Trophoblast cell (in vitro differentiated cells and primary cell): ENCODE measurements around the gene APOA5. TPM values are rescaled to one million over a fixed set of nuclear protein-coding genes. Genes with fewer than 3 reads are reported as not detected.

ENCODE experiments used
- DNase-seq, 2 donors: peaks; one replicate each; pipeline ENCODE4 v3.0.0-alpha.2; 2016
- H2AFZ ChIP-seq: 2 replicates; pipeline ENCODE4 v1.6.1; 2013; ENCODE audit warnings: low read length, moderate library complexity, mild to moderate bottlenecking; ENCODE audit not compliant: insufficient read depth, poor library complexity
- H2AK5ac ChIP-seq: 2 replicates; pipeline ENCODE4 v1.6.1; 2013; ENCODE audit warnings: mild to moderate bottlenecking, low read length
- H2BK120ac ChIP-seq: 2 replicates; pipeline ENCODE4 v1.6.1; 2013; ENCODE audit warnings: low read length, mild to moderate bottlenecking, moderate library complexity; ENCODE audit not compliant: insufficient read depth, poor library complexity
- H2BK12ac ChIP-seq: 2 replicates; pipeline ENCODE4 v1.6.1; 2013; ENCODE audit warnings: mild to moderate bottlenecking, low read length, moderate library complexity
- H2BK5ac ChIP-seq: 2 replicates; pipeline ENCODE4 v1.6.1; 2013; ENCODE audit warnings: low read length, low read depth, moderate library complexity, mild to moderate bottlenecking; ENCODE audit not compliant: poor library complexity
- H3K14ac ChIP-seq: 2 replicates; pipeline ENCODE4 v1.6.1; 2013; ENCODE audit warnings: mild to moderate bottlenecking, low read length
- H3K18ac ChIP-seq: 2 replicates; pipeline ENCODE4 v1.6.1; 2013; ENCODE audit warnings: mild to moderate bottlenecking, low read length
- H3K23ac ChIP-seq: 2 replicates; pipeline ENCODE4 v1.6.1; 2013; ENCODE audit warnings: low read length
- H3K27ac ChIP-seq: 2 replicates; pipeline ENCODE4 v1.5.1; 2013; ENCODE audit warnings: low read depth, mild to moderate bottlenecking, inconsistent platforms, low read length, moderate library complexity
- H3K27me3 ChIP-seq: 2 replicates; pipeline ENCODE4 v1.6.1; 2013; ENCODE audit warnings: inconsistent platforms, mild to moderate bottlenecking, low read length, moderate library complexity; ENCODE audit not compliant: insufficient read depth
- H3K36me3 ChIP-seq, 2 experiments: 1 replicate in 1 of 2; 2 replicates in 1 of 2; pipeline ENCODE4 v1.6.1; 2013; ENCODE audit warnings: low read length in 2 of 2, mild to moderate bottlenecking in 2 of 2, moderate library complexity in 1 of 2; ENCODE audit not compliant: insufficient read depth in 2 of 2, control insufficient read depth in 1 of 2
- H3K4ac ChIP-seq: 2 replicates; pipeline ENCODE4 v1.6.1; 2013; ENCODE audit warnings: low read depth, mild to moderate bottlenecking, low read length, moderate library complexity
- H3K4me1 ChIP-seq, 2 experiments: 1 replicate in 1 of 2; 2 replicates in 1 of 2; pipeline ENCODE4 v1.6.1; 2013; ENCODE audit warnings: low read length in 2 of 2, mild to moderate bottlenecking in 2 of 2, moderate library complexity in 1 of 2; ENCODE audit not compliant: insufficient read depth in 2 of 2, control insufficient read depth in 1 of 2
- H3K4me2 ChIP-seq: 2 replicates; pipeline ENCODE4 v1.6.1; 2013; ENCODE audit warnings: inconsistent platforms, mild to moderate bottlenecking, low read length, moderate library complexity
- H3K4me3 ChIP-seq: 2 replicates; pipeline ENCODE4 v1.5.1; 2013; ENCODE audit warnings: mild to moderate bottlenecking, low read depth, low read length, inconsistent platforms
- H3K79me1 ChIP-seq: one replicate; pipeline ENCODE4 v1.6.1; 2013; ENCODE audit warnings: low read length
- H3K79me2 ChIP-seq: 2 replicates; pipeline ENCODE4 v1.6.1; 2013; ENCODE audit warnings: low read length, mild to moderate bottlenecking; ENCODE audit not compliant: control insufficient read depth, insufficient read depth, poor library complexity
- H3K9ac ChIP-seq: 2 replicates; pipeline ENCODE4 v1.6.1; 2013; ENCODE audit warnings: mild to moderate bottlenecking, low read length
- H3K9me3 ChIP-seq: 2 replicates; pipeline ENCODE4 v1.6.1; 2013; ENCODE audit warnings: low read depth, mild to moderate bottlenecking, control low read depth, inconsistent platforms, low read length; ENCODE audit not compliant: insufficient read depth
- H4K12ac ChIP-seq: 2 replicates; pipeline ENCODE4 v1.6.1; 2013; ENCODE audit warnings: low read depth, mild to moderate bottlenecking, low read length, moderate library complexity
- H4K8ac ChIP-seq: 2 replicates; pipeline ENCODE4 v1.6.1; 2013; ENCODE audit warnings: low read depth, mild to moderate bottlenecking, low read length, moderate library complexity
- H4K91ac ChIP-seq: one replicate; pipeline ENCODE4 v1.6.1; 2013; ENCODE audit warnings: low read depth, mild to moderate bottlenecking, low read length, moderate library complexity
- WGBS: extraction: QIAGEN DNeasy Blood & Tissue Kit; methylation state at CpG from one replicate; pipeline ENCODE4 v1.1.7; 2013; ENCODE audit warnings: missing lambda C conversion rate; ENCODE audit not compliant: insufficient read length, insufficient coverage; ENCODE audit errors: extremely low coverage; 5-methylcytosine and 5-hydroxymethylcytosine counted together
- polyA plus RNA-seq: library from polyadenylated mRNA; stranded (reverse); fragments of 200-250 nt; gene quantifications from 2 replicates; pipeline ENCODE4 v1.2.3, GENCODE V29; 2013

Gene APOA5
- polyA plus RNA-seq = 0.14 and 0.19 TPM in 2 replicates

- Histone ChIP-seq H2BK5ac (no peak within 1 kb of the TSS), H3K27me3 (no peaks in the 10 kb centered on the region), H3K79me1 (peaks cover 7% of the 10 kb centered on the region), H3K9me3 (no peaks in the 10 kb centered on the region), H4K8ac (no peak within 1 kb of the TSS), H3K18ac (no peak within 1 kb of the TSS), H3K79me2 (peaks cover 9% of the 10 kb centered on the region), H2BK12ac (no peak within 1 kb of the TSS), H3K4me2 (no peak within 1 kb of the TSS), H2BK120ac (no peak within 1 kb of the TSS), H3K4me3 (no peak within 1 kb of the TSS), H3K14ac (no peak within 1 kb of the TSS), H3K36me3 (no peaks in the 10 kb centered on the region), H3K23ac (no peak within 1 kb of the TSS), H3K27ac (no peak within 1 kb of the TSS), H4K12ac (no peak within 1 kb of the TSS), H2AK5ac (no peak within 1 kb of the TSS), H4K91ac (no peak within 1 kb of the TSS), H3K4me1 (peaks cover 18 to 27% of the 10 kb centered on the region in 2 experiments), H3K9ac (no peak within 1 kb of the TSS), H3K4ac (no peak within 1 kb of the TSS), H2AFZ (no peak within 1 kb of the TSS)
- DNase-seq = no peak
- no CpG with 5 or more reads among the region's 7 CpGs for WGBS
These were observed at the start of gene APOA5 for GRCh38 chr11:116791813-116792143. Gene APOA5 (minus strand): TSS chr11:116791879. CDS start chr11:116791860, 19 bp downstream.

- Histone ChIP-seq H3K9ac (no peak overlapping the region), H2BK120ac (no peak overlapping the region), H2AFZ (no peak overlapping the region), H3K9me3 (no peaks in the 10 kb centered on the region), H4K8ac (no peak overlapping the region), H3K4ac (no peak overlapping the region), H3K36me3 (peaks cover 8 to 9% of the 10 kb centered on the region in 2 experiments), H3K4me2 (no peak overlapping the region), H3K23ac (no peak overlapping the region), H3K4me3 (no peak overlapping the region), H3K27me3 (no peaks in the 10 kb centered on the region), H3K79me2 (no peaks in the 10 kb centered on the region), H2BK12ac (no peak overlapping the region), H3K27ac (no peak overlapping the region), H2AK5ac (no peak overlapping the region), H3K79me1 (no peaks in the 10 kb centered on the region), H2BK5ac (no peak overlapping the region), H3K14ac (no peak overlapping the region), H3K18ac (no peak overlapping the region), H4K91ac (no peak overlapping the region), H3K4me1 (peaks cover 7 to 10% of the 10 kb centered on the region in 2 experiments), H4K12ac (no peak overlapping the region)
- no peak for DNase-seq
- no CpG with 5 or more reads among the region's 9 CpGs for WGBS
These were observed 49.1 kb upstream of the APOA5 start for GRCh38 chr11:116840746-116841296.

GRCh38 chr11:116840224-116840745 lies 48.6 kb upstream of the APOA5 start:
- no peak overlapping the region for H2BK12ac ChIP-seq
- WGBS = no CpG with 5 or more reads among the region's 6 CpGs

GRCh38 chr11:116838321-116839084 lies 46.8 kb upstream of the APOA5 start:
- H3K79me2 ChIP-seq = no peaks in the 10 kb centered on the region
- H3K18ac ChIP-seq = no peak overlapping the region
- H3K9ac ChIP-seq = no peak overlapping the region
- no peaks in the 10 kb centered on the region for H3K9me3 ChIP-seq
- H2BK5ac ChIP-seq = no peak overlapping the region
- DNase-seq = no peak
- no peak overlapping the region for H4K91ac ChIP-seq
- no peak overlapping the region for H4K12ac ChIP-seq
- WGBS = no CpG with 5 or more reads among the region's 6 CpGs
- no peak overlapping the region for H3K14ac ChIP-seq
- H2AK5ac ChIP-seq = no peak overlapping the region
- no peak overlapping the region for H2AFZ ChIP-seq
- H2BK12ac ChIP-seq = no peak overlapping the region
- no peak overlapping the region for H3K27ac ChIP-seq
- H3K36me3 ChIP-seq = peaks cover 1 to 5% of the 10 kb centered on the region in 2 experiments
- no peaks in the 10 kb centered on the region for H3K27me3 ChIP-seq
- H2BK120ac ChIP-seq = no peak overlapping the region
- H3K4me2 ChIP-seq = no peak overlapping the region
- H3K4me3 ChIP-seq = no peak overlapping the region
- no peak overlapping the region for H3K23ac ChIP-seq
- peaks cover 10 to 12% of the 10 kb centered on the region in 2 experiments for H3K4me1 ChIP-seq
- H3K4ac ChIP-seq = no peak overlapping the region
- no peak overlapping the region for H4K8ac ChIP-seq
- H3K79me1 ChIP-seq = no peaks in the 10 kb centered on the region

More at GRCh38 chr11:116840224-116840745, 48.6 kb upstream of the APOA5 start:
- Histone ChIP-seq H3K79me2 (no peaks in the 10 kb centered on the region), H2BK120ac (no peak overlapping the region), H2AK5ac (no peak overlapping the region), H3K4me2 (no peak overlapping the region), H3K36me3 (peaks cover 8 to 9% of the 10 kb centered on the region in 2 experiments), H3K27me3 (no peaks in the 10 kb centered on the region), H3K18ac (no peak overlapping the region), H2BK5ac (no peak overlapping the region), H4K8ac (no peak overlapping the region), H3K4me3 (no peak overlapping the region), H3K9ac (no peak overlapping the region), H3K23ac (no peak overlapping the region), H3K9me3 (no peaks in the 10 kb centered on the region), H3K27ac (no peak overlapping the region), H4K91ac (no peak overlapping the region), H4K12ac (no peak overlapping the region), H3K4ac (no peak overlapping the region), H3K14ac (no peak overlapping the region), H2AFZ (no peak overlapping the region), H3K4me1 (peaks cover 10 to 12% of the 10 kb centered on the region in 2 experiments), H3K79me1 (no peaks in the 10 kb centered on the region)
- no peak for DNase-seq
